NCI-H526 (cell line): ENCODE results near the gene KRTAP16-1.
"Not testable (repeated sequence)": the region's sequence is repeated elsewhere in the genome, so short reads cannot be mapped to it uniquely, and the experiment has no call there.

Experiments used
- DNase-seq, 2 experiments: peaks; one replicate each; lab custom pipeline; 2025; lab: John Stamatoyannopoulos, UW

Gene KRTAP16-1

DNA sequence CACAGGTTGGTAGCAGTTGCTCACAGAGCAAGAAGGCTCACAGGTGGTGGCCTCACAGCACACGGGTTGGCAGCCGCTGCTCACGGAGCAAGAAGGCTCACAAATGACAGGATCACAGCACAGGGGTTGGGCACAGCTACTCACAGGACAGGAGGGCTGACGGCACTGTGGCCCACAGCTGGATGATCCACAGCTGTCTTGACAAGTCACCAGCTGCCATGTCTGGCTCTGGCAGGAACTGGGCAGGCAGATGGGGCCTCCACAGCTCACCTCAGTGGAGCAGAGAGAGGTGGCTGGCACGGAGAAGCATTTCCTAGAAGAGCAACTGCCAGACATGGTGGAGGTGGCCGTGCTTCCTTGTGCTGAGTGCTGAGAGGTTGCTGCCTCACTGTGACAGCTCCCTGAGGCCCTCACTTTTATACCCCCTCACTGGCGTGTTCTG, at the start of gene KRTAP16-1:
Gene KRTAP16-1 (minus strand): TSS at position 392 of the 442 bp plus-strand sequence. CDS start 56 bp downstream, at position 336.
- DNase-seq, result no peak

DNA sequence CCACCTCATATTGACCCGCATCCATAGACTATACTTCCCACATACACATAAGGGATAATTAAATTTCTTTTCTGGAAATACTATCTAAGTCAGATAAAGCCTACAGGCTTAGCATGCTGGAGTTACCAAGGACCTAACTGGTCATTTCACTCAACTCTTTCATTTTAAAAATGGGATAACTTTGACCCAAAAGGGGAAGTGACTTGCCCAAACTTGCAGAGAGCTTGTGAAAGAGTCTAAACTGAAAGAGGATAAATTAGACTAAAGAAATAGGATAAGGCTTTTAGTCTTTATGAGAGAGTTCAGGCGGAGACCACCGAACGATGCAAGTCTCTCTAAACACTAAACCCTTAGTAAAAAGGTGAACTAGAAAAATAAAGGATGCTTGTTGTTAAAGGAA, 45.4 kb upstream of the KRTAP16-1 start:
- DNase-seq, result no peak

DNA sequence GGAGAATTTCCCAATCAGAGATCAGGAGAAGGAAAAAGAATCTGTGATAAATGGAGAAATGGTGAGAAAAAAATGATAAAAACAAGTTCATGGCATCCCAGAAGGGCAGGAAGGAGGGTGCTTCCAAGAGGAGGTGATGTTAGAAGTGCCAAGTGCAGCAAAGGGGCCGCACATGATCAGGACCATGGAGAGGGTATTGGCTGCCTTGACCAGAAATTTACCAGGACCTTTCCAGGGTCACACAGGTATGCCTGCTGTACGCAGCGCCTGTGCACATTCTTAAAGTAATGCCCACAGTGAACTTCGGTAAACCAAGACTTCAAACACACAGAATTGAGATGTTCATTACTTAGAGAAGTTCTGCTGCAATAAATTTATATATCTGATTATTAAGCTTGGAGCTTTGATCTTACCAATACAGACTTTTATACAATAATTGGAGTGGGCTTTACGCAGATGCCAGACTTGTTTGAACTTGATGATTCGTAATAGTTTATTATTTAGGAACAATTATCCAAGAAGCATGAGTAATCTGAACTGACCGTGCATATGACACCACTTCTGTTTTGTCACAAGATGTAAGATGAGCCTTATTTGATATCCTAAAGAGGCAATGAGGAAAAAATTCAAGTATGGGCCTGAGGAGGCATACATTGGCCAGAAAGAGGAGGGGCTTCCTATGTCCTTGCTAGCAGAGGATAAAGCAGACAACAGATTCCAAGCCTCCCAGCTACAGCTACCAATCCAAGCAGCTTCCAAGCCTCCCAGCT, 43.7 kb upstream of the KRTAP16-1 start:
- DNase-seq, result no peak

GRCh38 chr17:41351177-41351576, 42.1 kb upstream of the KRTAP16-1 start:
- no peak for DNase-seq

DNA sequence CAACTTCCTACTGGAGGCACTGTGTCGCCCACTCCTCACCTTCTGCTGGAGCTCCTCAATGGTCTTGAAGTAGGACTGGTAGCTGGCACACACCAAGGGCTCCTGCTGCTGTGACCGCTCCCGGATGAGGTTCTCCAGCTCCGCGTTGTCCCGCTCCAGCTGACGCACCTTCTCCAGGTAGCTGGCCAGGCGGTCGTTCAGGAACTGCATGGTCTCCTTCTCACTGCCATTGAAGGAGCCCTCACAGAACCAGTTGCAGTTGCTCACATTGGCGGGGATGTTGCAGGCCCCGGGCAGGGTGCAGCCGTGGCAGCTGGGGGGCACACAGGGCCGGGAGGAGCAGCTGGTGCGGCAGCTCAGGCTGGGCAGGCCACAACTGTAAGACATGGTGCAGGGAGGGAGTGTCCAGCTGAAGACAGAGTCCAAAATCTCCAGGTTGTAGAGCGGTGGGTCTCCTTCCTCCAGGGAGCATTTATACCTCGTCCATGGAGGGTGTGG, 41.3 kb upstream of the KRTAP16-1 start, which contains the start of gene KRT33A:
Gene KRT33A (minus strand): TSS at position 448 of the 498 bp plus-strand sequence. CDS start 61 bp downstream, at position 387.
- peak in 1 of 2 experiments; percentile 58 for DNase-seq

DNA sequence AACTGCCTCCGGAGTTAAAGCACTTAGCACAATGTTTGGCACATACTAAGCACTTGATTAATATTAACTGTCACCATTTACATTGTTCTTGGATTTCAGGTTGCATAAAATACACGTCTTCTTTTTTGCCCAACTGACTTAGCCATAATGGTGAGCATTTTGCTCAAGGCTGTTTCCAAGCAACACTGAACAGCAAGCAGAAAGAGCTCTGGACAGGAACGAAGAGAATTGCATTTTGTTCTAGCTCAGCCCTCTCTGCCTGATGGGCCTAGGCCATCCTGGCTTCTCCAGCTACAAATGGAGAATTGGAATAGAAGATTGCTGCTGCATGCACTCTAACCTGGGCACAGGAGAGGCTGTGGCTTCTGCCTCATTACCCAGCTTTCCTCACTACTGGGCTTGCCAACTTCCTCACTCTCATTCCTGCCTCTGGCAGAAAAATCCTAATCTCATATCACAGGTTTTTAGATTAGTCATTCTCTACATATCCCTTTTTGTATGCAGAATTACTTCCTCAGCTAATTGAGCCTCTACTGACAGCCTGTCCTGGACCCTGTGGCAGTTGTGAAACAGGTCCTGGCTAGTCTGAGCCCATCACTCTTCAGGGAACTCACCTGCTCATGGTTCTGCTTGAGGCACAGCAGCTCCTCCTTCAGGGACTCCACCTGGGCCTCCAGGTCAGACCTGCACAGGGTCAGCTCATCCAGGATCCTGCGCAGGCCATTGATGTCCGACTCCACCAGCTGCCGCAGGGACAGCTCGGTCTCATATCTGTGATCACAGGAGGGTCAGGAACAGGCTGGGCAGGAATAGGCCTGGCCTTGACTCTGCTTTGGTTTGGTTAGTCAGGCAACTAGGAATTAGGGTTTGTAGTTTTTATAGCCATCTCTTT, 39.0 kb upstream of the KRTAP16-1 start:
- DNase-seq, result no peak

- DNase-seq, result not testable (repeated sequence)
Measured at GRCh38 chr17:41346421-41346820, 37.3 kb upstream of the KRTAP16-1 start.

- no peak for DNase-seq
Measured at GRCh38 chr17:41345992-41346391, 36.9 kb upstream of the KRTAP16-1 start.

- no peak for DNase-seq
Measured at GRCh38 chr17:41343029-41343428, 33.9 kb upstream of the KRTAP16-1 start.

GRCh38 chr17:41340934-41341861, 32.1 kb upstream of the KRTAP16-1 start:
- DNase-seq, result no peak

DNA sequence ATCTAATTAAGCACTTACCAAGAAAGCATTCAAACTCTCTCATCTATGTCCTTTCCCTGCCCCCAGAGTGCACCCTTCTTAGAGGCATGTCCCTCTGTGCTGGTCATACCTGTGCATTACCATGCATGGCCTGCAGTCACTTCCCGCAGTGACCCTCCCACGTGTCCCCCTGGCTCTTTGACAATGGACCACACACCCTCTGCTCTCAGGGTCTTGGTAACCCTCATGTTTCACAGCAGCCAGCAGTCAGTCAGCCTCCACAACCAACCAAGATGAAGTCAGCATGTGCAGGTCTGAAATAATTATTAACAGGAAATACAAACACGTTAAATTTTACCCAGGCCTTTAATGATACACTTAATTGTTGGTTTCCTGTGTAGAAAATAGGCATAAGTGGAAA, 31.4 kb upstream of the KRTAP16-1 start:
- no peak for DNase-seq

DNA sequence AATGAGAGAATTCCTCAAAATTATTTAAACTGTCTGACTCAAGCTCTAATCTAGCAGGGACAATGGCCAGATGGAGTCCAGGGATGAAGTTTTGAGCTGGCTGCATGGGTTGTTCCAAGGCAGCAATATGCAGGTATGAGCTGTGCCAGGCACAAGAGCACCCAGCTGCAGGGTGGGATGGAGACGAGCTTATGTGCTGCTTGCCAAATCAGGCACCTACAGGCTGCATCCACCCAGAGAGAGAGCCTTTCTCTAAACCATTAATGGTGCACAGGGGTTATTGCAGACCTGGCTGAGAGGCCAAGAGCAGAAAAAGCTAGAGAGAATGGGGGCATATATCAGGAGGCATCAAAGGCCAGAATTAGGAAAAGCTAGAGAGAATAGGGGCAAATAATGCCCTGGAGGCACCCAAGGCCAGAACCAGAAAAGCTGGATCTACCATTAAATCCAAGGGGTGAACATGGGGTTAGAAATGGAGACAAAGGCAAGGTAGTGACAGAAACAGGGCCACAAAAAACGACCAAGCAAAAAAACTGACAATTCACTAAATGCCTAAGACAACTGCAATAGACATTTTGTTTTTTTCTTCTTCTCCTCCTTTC, 30.6 kb upstream of the KRTAP16-1 start:
- no peak for DNase-seq

DNA sequence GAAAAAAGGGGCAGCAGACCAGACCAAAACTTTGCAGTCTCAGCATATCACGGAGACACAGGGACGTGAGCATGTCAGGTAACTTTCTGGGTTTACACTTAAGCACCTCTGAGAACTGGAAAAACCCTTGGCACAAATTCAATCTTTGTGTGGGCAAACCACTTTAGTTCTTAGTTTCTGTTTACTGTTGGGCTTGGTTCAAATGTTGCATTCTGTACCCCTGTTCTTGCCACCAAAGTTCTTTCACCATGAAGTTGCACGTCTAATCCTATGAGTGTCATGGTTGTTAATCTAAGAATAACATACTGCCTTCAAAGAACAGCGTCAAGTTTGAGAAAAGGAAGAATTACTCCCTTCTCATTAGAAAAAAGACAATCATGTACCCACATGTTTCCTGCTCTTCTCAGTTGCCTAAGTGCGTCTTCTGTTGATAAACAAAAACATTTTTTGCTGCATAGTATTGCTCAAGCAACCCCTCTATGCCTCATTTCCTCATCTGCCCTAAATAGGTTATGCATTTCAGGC, 29.9 kb upstream of the KRTAP16-1 start:
- DNase-seq, result no peak

DNA sequence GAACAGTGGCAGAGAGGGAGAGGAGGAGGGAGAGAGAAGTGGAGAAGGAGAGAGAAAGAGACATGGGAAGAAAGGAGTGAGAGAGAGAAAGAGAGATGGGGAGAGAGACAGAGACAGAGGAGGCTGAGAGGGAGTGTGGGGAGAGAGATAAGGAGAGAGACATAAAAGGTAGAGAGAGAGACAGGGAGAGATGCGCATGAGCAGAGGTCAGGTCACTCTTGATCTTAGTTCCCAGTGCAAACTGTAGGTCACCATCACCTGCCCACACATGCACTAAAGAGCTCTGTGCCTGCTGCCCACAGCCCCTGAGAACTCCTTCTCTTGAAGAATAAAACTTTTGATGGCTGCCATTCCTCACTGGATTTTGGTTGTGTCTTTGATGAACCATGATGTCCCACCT, 26.6 kb upstream of the KRTAP16-1 start:
- DNase-seq, result no peak

GRCh38 chr17:41334385-41335305, 25.5 kb upstream of the KRTAP16-1 start:
- DNase-seq, result no peak

GRCh38 chr17:41333836-41334235, 24.7 kb upstream of the KRTAP16-1 start:
- no peak for DNase-seq

- no peak for DNase-seq
Measured at GRCh38 chr17:41333098-41333497, 24.0 kb upstream of the KRTAP16-1 start.

DNA sequence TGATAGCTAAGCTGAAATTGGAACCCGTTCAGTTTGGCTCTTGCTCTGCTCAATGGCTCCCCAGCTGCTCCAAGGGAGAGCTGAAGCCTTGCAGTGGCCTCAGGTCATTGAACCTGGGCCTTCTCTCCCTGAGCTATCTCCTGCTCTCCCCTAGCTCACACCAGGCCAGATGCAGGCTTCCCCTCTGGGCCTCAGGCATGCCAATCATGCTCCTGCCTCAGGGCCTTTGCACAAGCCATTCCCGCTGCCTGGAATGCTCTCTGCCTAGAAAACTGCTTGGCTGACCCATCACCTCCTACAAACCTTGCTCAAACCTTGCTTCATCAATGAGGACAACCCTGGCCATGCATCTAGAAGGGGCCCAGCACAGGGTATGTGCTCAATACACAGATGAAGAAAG, 23.1 kb upstream of the KRTAP16-1 start:
- DNase-seq, result no peak

GRCh38 chr17:41331606-41332005, 22.5 kb upstream of the KRTAP16-1 start:
- DNase-seq, result no peak
